ENCODE measurements around the gene NACC2. TPM values are rescaled to one million over a fixed set of nuclear protein-coding genes. Genes with fewer than 3 reads are reported as not detected.

Gene NACC2
- total and polyA plus RNA-seq, 9 donors: 7.0 to 47.0 (median 27.2) TPM

DNA sequence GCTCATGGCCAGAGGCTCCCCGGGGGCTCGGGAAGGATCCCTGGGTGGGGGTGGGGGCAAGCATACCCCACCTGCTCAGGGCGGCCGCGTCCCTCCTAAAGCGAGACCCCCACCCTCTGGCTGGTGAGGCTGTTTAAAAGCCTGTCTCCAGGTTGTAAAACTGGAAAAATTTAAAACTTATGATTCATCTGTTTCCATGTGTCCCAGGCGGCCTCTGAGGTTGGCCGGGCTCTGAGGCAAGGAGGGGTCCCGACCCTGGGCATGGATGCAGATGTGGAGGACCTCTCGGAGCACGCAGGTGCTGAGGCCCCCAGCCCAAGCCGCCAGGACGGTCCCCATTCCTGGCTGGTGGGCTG, 47.7 kb upstream of the NACC2 start:
- Histone ChIP-seq H3K4me1 (ENCODE audit: insufficient read depth) (no peaks in the 10 kb centered on the region), H3K27ac (no peak overlapping the region), H3K36me3 (no peaks in the 10 kb centered on the region), H3K27me3 (no peaks in the 10 kb centered on the region), H3K9me3 (no peaks in the 10 kb centered on the region), H3K4me3 (no peak overlapping the region)
- intact Hi-C loops (cut with DNase I): loop anchor here in 2 of 4 donors (5.0 to 10.0 kb wide), 2 partner anchors 139 to 242 kb away; no protein-coding TSS in a partner anchor
- 51 to 63% (median 52%) methylated on average over 13 of the region's 13 CpGs for WGBS, 3 donors
- peak in 1 of 5 donors; percentile 9 for DNase-seq
- TF ChIP-seq EP300 (IDR thresholded peaks at IDR 0.05): no peak
- TF ChIP-seq, protein P1, sequence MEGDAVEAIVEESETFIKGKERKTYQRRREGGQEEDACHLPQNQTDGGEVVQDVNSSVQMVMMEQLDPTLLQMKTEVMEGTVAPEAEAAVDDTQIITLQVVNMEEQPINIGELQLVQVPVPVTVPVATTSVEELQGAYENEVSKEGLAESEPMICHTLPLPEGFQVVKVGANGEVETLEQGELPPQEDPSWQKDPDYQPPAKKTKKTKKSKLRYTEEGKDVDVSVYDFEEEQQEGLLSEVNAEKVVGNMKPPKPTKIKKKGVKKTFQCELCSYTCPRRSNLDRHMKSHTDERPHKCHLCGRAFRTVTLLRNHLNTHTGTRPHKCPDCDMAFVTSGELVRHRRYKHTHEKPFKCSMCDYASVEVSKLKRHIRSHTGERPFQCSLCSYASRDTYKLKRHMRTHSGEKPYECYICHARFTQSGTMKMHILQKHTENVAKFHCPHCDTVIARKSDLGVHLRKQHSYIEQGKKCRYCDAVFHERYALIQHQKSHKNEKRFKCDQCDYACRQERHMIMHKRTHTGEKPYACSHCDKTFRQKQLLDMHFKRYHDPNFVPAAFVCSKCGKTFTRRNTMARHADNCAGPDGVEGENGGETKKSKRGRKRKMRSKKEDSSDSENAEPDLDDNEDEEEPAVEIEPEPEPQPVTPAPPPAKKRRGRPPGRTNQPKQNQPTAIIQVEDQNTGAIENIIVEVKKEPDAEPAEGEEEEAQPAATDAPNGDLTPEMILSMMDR (IDR thresholded peaks at IDR 0.05): no peak
- TF ChIP-seq POLR2A (IDR thresholded peaks at IDR 0.05): no peak

GRCh38 chr9:136142414-136142796, 47.3 kb upstream of the NACC2 start:
- no peak overlapping the region for H3K27ac ChIP-seq
- H3K4me3 ChIP-seq: no peak overlapping the region
- no peaks in the 10 kb centered on the region for H3K9me3 ChIP-seq
- no peaks in the 10 kb centered on the region for H3K27me3 ChIP-seq
- DNase-seq: no peak
- no peaks in the 10 kb centered on the region for H3K36me3 ChIP-seq
- 71 to 81% (median 75%) methylated on average over 6 of the region's 6 CpGs for WGBS, 3 donors
- TF ChIP-seq, protein P1 (IDR thresholded peaks at IDR 0.05): no peak
- TF ChIP-seq EP300 (IDR thresholded peaks at IDR 0.05): no peak
- no peak for TF ChIP-seq POLR2A (IDR thresholded peaks at IDR 0.05)
- H3K4me1 ChIP-seq (ENCODE audit: insufficient read depth): no peaks in the 10 kb centered on the region
- intact Hi-C loops (cut with DNase I): loop anchor here in 2 of 4 donors (5.0 to 10.0 kb wide), 2 partner anchors 140 to 242 kb away; no protein-coding TSS in a partner anchor

DNA sequence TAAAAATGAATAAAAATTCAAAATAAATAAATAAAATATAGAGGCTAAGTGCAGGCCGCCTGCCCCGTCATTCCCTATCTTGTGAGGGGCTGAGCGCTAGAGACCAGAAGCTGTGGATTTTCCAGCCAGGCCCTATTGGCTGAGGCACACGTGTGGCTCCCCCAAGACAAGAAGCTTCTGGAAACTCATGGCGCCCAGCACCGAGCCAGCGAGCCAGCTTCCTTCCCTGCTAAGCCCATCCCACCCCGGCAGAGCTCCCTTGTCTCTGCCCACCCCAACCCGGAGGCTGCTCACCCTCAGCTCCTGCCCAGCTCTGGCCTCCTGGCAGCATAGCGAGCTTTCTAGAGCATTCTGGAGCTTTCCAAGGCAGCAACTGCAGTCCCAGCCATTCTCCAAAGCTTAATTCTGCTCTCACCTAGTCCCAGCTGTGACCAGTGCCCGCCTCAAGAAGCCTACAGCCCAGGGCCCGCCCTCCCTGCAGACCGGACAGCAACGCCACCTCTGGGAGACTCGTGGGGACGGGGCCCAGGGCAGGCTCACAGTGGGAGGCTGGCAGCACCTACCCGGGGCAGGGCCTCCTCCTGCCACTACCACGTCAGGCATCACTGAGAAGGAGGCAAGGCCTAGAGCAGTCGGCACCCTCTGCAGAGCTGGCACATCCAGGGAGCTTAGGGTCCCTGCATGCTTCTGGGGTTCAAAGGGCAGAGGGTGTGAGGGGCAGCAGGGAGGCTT, 46.8 kb upstream of the NACC2 start:
- H3K4me1 ChIP-seq (ENCODE audit: insufficient read depth): no peaks in the 10 kb centered on the region
- no peak overlapping the region for H3K4me3 ChIP-seq
- no peak for DNase-seq
- H3K36me3 ChIP-seq: no peaks in the 10 kb centered on the region
- intact Hi-C loops (cut with DNase I): loop anchor here in 2 of 4 donors (5.0 to 10.0 kb wide), 2 partner anchors 140 to 243 kb away; no protein-coding TSS in a partner anchor
- no peaks in the 10 kb centered on the region for H3K27me3 ChIP-seq
- TF ChIP-seq EP300 (IDR thresholded peaks at IDR 0.05) (no peak), POLR2A (IDR thresholded peaks at IDR 0.05) (no peak)
- TF ChIP-seq, protein P1 (IDR thresholded peaks at IDR 0.05): no peak
- 77 to 85% (median 77%) methylated on average over 17 to 19 of the region's 19 CpGs for WGBS, 3 donors
- no peaks in the 10 kb centered on the region for H3K9me3 ChIP-seq
- H3K27ac ChIP-seq: no peak overlapping the region

GRCh38 chr9:136140966-136141365, 45.9 kb upstream of the NACC2 start:
- H3K4me3 ChIP-seq: no peak overlapping the region
- H3K27ac ChIP-seq: no peak overlapping the region
- H3K27me3 ChIP-seq: no peaks in the 10 kb centered on the region
- H3K9me3 ChIP-seq: no peaks in the 10 kb centered on the region
- TF ChIP-seq EP300 (IDR thresholded peaks at IDR 0.05): no peak
- TF ChIP-seq, protein P1 (IDR thresholded peaks at IDR 0.05): no peak
- no peaks in the 10 kb centered on the region for H3K4me1 ChIP-seq (ENCODE audit: insufficient read depth)
- H3K36me3 ChIP-seq: no peaks in the 10 kb centered on the region
- DNase-seq: peak in 1 of 5 donors; percentile 63
- 16 to 20% (median 17%) methylated on average over 14 of the region's 14 CpGs for WGBS, 3 donors
- intact Hi-C loops (cut with DNase I): loop anchor here in 2 of 4 donors (5.0 to 10.0 kb wide), 2 partner anchors 141 to 244 kb away; no protein-coding TSS in a partner anchor

Measured in ovary (tissue), 9 donors.